MM.1S (cell line): ENCODE results near the gene ART3.
A peak's percentile ranks its signal among the peaks of the same experiment; 100 is the strongest.

Experiments used
- DNase-seq: peaks from one replicate; pipeline ENCODE4 v3.0.0-alpha.2; 2015
- H2AFZ ChIP-seq: fragments of 300-600 bp; sonication (generic); 2 replicates; pipeline ENCODE4 v1.6.0; 2016; ENCODE audit warnings: antibody characterized with exemption, low read length
- H3F3A ChIP-seq: fragments of 300-600 bp; sonication (generic); 2 replicates; pipeline ENCODE4 v1.6.1; 2016; ENCODE audit warnings: mild to moderate bottlenecking, antibody characterized with exemption, low read length, moderate library complexity, mixed read lengths; ENCODE audit not compliant: insufficient read depth
- H3K27ac ChIP-seq: fragments of 300-600 bp; sonication (generic); 2 replicates; pipeline ENCODE4 v1.5.1; 2016; ENCODE audit warnings: mild to moderate bottlenecking, low read length
- H3K27me3 ChIP-seq: fragments of 300-600 bp; sonication (generic); replicated peaks from 2 replicates; pipeline ENCODE4 v1.6.0; 2016; ENCODE audit warnings: low read length; ENCODE audit not compliant: insufficient read depth
- H3K36me3 ChIP-seq: fragments of 300-600 bp; sonication (generic); replicated peaks from 2 replicates; pipeline ENCODE4 v1.6.1; 2016; ENCODE audit warnings: mild to moderate bottlenecking, low read length, mixed read lengths; ENCODE audit not compliant: insufficient read depth
- H3K4me1 ChIP-seq: fragments of 300-600 bp; sonication (generic); 2 replicates; pipeline ENCODE4 v1.6.1; 2016; ENCODE audit warnings: low read length, mixed read lengths
- H3K4me2 ChIP-seq: fragments of 300-600 bp; sonication (generic); 2 replicates; pipeline ENCODE4 v1.6.0; 2016; ENCODE audit warnings: low read depth, low read length
- H3K4me3 ChIP-seq: fragments of 300-600 bp; sonication (generic); 2 replicates; pipeline ENCODE4 v1.5.1; 2016; ENCODE audit warnings: low read length, mixed read lengths
- H3K79me2 ChIP-seq: fragments of 300-600 bp; sonication (generic); 2 replicates; pipeline ENCODE4 v1.6.1; 2016; ENCODE audit warnings: mixed run types, low read length, mixed read lengths
- H3K9ac ChIP-seq: fragments of 300-600 bp; sonication (generic); 2 replicates; pipeline ENCODE4 v1.6.1; 2016; ENCODE audit warnings: low read length, mixed read lengths
- H3K9me2 ChIP-seq: fragments of 300-600 bp; sonication (generic); replicated peaks from 2 replicates; pipeline ENCODE4 v1.6.1; 2016; ENCODE audit warnings: mild to moderate bottlenecking, low read length, mixed read lengths; ENCODE audit not compliant: insufficient read depth
- H3K9me3 ChIP-seq: fragments of 300-600 bp; sonication (generic); replicated peaks from 2 replicates; pipeline ENCODE4 v1.6.1; 2016; ENCODE audit warnings: mild to moderate bottlenecking, low read length, mixed read lengths; ENCODE audit not compliant: insufficient read depth
- H4K20me1 ChIP-seq: fragments of 300-600 bp; sonication (generic); 2 replicates; pipeline ENCODE4 v1.6.1; 2016; ENCODE audit warnings: mild to moderate bottlenecking, low read length, moderate library complexity, mixed read lengths; ENCODE audit not compliant: insufficient read depth
- CTCF ChIP-seq: fragments of 300-600 bp; sonication (generic); IDR thresholded peaks from 2 replicates; pipeline ENCODE4 v1.5.1; 2016; ENCODE audit warnings: antibody characterized with exemption, low read length, mixed read lengths
- EZH2 ChIP-seq: fragments of 300-600 bp; sonication (generic); optimal IDR thresholded peaks from 2 replicates; pipeline ENCODE3; 2017; ENCODE audit warnings: low read depth, mild to moderate bottlenecking, antibody characterized with exemption, low read length, mixed read lengths
- EZH2phosphoT487 ChIP-seq: fragments of 300-600 bp; sonication (generic); IDR thresholded peaks from 2 replicates; pipeline ENCODE4 v1.6.1; 2018; ENCODE audit warnings: antibody characterized with exemption, low read length

ART3 gene

GRCh38 chr4:76083386-76083988 is 9.0 kb downstream of the ART3 start:
- no peak overlapping the region for H3K4me3 ChIP-seq
- TF ChIP-seq EZH2, result no peak
- no peak for TF ChIP-seq EZH2phosphoT487
- no peak for TF ChIP-seq CTCF
- no peaks in the 10 kb centered on the region for H3K4me1 ChIP-seq
- H3K27me3 ChIP-seq, result no peaks in the 10 kb centered on the region
- no peak overlapping the region for H3K27ac ChIP-seq
- H3K9me3 ChIP-seq, result no peaks in the 10 kb centered on the region
- DNase-seq, result no peak
- H3K79me2 ChIP-seq, result no peaks in the 10 kb centered on the region
- H3K4me2 ChIP-seq, result no peak overlapping the region
- no peaks in the 10 kb centered on the region for H4K20me1 ChIP-seq
- no peak overlapping the region for H3K9ac ChIP-seq
- H3K36me3 ChIP-seq, result no peaks in the 10 kb centered on the region
- H2AFZ ChIP-seq, result no peak overlapping the region
- H3K9me2 ChIP-seq, result no peaks in the 10 kb centered on the region
- H3F3A ChIP-seq, result no peaks in the 10 kb centered on the region

- H3K27ac ChIP-seq, result no peak overlapping the region
- H3K9me2 ChIP-seq, result no peaks in the 10 kb centered on the region
- H3F3A ChIP-seq, result no peaks in the 10 kb centered on the region
- H4K20me1 ChIP-seq, result no peaks in the 10 kb centered on the region
- no peak for DNase-seq
- no peaks in the 10 kb centered on the region for H3K4me1 ChIP-seq
- no peaks in the 10 kb centered on the region for H3K9me3 ChIP-seq
- no peak for TF ChIP-seq CTCF
- TF ChIP-seq EZH2phosphoT487, result no peak
- H3K36me3 ChIP-seq, result no peaks in the 10 kb centered on the region
- no peak overlapping the region for H3K4me2 ChIP-seq
- no peaks in the 10 kb centered on the region for H3K27me3 ChIP-seq
- H3K79me2 ChIP-seq, result no peaks in the 10 kb centered on the region
- H3K4me3 ChIP-seq, result no peak overlapping the region
- no peak overlapping the region for H2AFZ ChIP-seq
- no peak overlapping the region for H3K9ac ChIP-seq
Observed at GRCh38 chr4:76084542-76084941, 10.0 kb downstream of the ART3 start.

- Histone ChIP-seq H3K9me3 (no peaks in the 10 kb centered on the region), H3K9me2 (no peaks in the 10 kb centered on the region), H4K20me1 (no peaks in the 10 kb centered on the region), H2AFZ (peak overlapping the region; percentile 76), H3K4me2 (peak overlapping the region; percentile 48; the same call in 1 of the 2 replicates), H3K4me1 (no peaks in the 10 kb centered on the region), H3K36me3 (no peaks in the 10 kb centered on the region), H3K27me3 (no peaks in the 10 kb centered on the region), H3F3A (no peaks in the 10 kb centered on the region), H3K9ac (no peak overlapping the region), H3K27ac (no peak overlapping the region), H3K79me2 (no peaks in the 10 kb centered on the region), H3K4me3 (no peak overlapping the region)
- TF ChIP-seq EZH2 (no peak), CTCF (peak; percentile 72), EZH2phosphoT487 (no peak)
- DNase-seq, result peak; percentile 64
Observed at GRCh38 chr4:76087007-76087769, 12.7 kb downstream of the ART3 start.
